HL-60 (cell line): ENCODE measurements around the gene RPS6KC1.

Experiments used
- DNase-seq, 2 experiments: peaks; one replicate each; pipeline ENCODE4 v3.0.0-alpha.2; 2010 to 2020; ENCODE audit warnings: low read depth in 1 of 2, low spot score in 1 of 2
- H3K27ac ChIP-seq: fragments of 250-450 bp; sonication (Bioruptor Pico); replicated peaks from 2 replicates; pipeline ENCODE4 v1.5.1; 2020; ENCODE audit warnings: mild to moderate bottlenecking, moderate library complexity
- H3K27me3 ChIP-seq: fragments of 250-450 bp; sonication (Bioruptor Pico); 2 replicates; pipeline ENCODE4 v1.5.1; 2021; ENCODE audit warnings: mild to moderate bottlenecking, moderate library complexity; ENCODE audit not compliant: insufficient read depth, poor library complexity, severe bottlenecking
- H3K4me3 ChIP-seq: replicated peaks from 2 replicates; pipeline ENCODE4 v1.5.1; 2011; ENCODE audit warnings: mild to moderate bottlenecking, control low read depth, low read length; ENCODE audit not compliant: insufficient read depth
- CTCF ChIP-seq: IDR thresholded peaks from one replicate; pipeline ENCODE4 v1.5.1; 2011; ENCODE audit warnings: low read length, control low read depth, inconsistent platforms; ENCODE audit not compliant: insufficient read depth
- GABPA ChIP-seq: IDR thresholded peaks from 2 replicates; pipeline ENCODE4 v1.6.1; 2012; ENCODE audit warnings: low read depth
- POLR2AphosphoS5 ChIP-seq: IDR thresholded peaks from 2 replicates; pipeline ENCODE4 v1.6.1; 2012; ENCODE audit warnings: low read depth
- REST ChIP-seq: IDR thresholded peaks from 2 replicates; pipeline ENCODE4 v1.6.1; 2012; ENCODE audit warnings: low read depth; ENCODE audit not compliant: insufficient replicate concordance
- SPI1 ChIP-seq: IDR thresholded peaks from 2 replicates; pipeline ENCODE4 v1.6.1; 2012; ENCODE audit warnings: low read depth, mild to moderate bottlenecking, borderline replicate concordance

Gene RPS6KC1

GRCh38 chr1:213266983-213267772 lies 216.1 kb downstream of the RPS6KC1 start:
- DNase-seq = no peak
- Histone ChIP-seq H3K27ac (no peak overlapping the region), H3K27me3 (no peaks in the 10 kb centered on the region), H3K4me3 (no peak overlapping the region)
- no peak for TF ChIP-seq SPI1
- TF ChIP-seq GABPA = no peak
- no peak for TF ChIP-seq REST
- TF ChIP-seq POLR2AphosphoS5 = no peak
- no peak for TF ChIP-seq CTCF

GRCh38 chr1:213268221-213268620 lies 217.2 kb downstream of the RPS6KC1 start:
- no peaks in the 10 kb centered on the region for H3K27me3 ChIP-seq
- TF ChIP-seq CTCF (no peak), REST (no peak), POLR2AphosphoS5 (no peak), SPI1 (no peak), GABPA (no peak)
- H3K4me3 ChIP-seq = no peak overlapping the region
- no peak for DNase-seq
- H3K27ac ChIP-seq = no peak overlapping the region

GRCh38 chr1:213269829-213270228 lies 218.8 kb downstream of the RPS6KC1 start:
- no peak overlapping the region for H3K4me3 ChIP-seq
- H3K27ac ChIP-seq = no peak overlapping the region
- no peak for DNase-seq
- no peaks in the 10 kb centered on the region for H3K27me3 ChIP-seq
- TF ChIP-seq SPI1 (no peak), GABPA (no peak), REST (no peak), CTCF (no peak), POLR2AphosphoS5 (no peak)
